SU-DHL-6 (cell line): ENCODE results near the gene SESTD1.

ENCODE experiments used
- EZH2phosphoT487 ChIP-seq: fragments of 200-600 bp; sonication (generic), shearing (Covaris generic); conservative IDR thresholded peaks from 2 replicates; pipeline ENCODE4 v1.6.1; 2018; ENCODE audit warnings: mild to moderate bottlenecking, antibody characterized with exemption, low read length, moderate library complexity, mixed read lengths
- TF ChIP-seq, protein P1 (sequence below): fragments of 200-600 bp; sonication (generic); IDR thresholded peaks from one replicate; pipeline ENCODE4 v1.5.1; 2017; ENCODE audit warnings: antibody characterized with exemption, mild to moderate bottlenecking, low read length, moderate library complexity; ENCODE audit not compliant: insufficient read depth, poor library complexity, severe bottlenecking

DNA sequence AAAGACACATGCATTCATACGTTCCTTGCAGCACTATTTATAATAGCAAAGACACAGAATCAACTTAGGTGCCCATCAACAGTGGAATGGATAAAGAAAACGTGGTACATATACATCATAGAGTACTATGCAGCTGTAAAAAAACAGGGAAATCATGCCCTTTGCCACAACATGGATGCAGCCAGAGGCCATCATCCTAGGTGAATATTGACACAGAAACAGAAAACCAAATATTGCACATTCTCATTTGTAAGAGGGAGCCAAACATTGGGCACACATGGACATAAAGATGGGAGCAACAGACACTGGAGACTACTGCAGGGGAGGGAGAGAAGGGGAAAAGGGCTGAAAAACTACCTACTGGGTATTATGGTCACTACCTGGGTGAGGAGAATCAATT, 73.5 kb downstream of the SESTD1 start:
- TF ChIP-seq, protein P1, sequence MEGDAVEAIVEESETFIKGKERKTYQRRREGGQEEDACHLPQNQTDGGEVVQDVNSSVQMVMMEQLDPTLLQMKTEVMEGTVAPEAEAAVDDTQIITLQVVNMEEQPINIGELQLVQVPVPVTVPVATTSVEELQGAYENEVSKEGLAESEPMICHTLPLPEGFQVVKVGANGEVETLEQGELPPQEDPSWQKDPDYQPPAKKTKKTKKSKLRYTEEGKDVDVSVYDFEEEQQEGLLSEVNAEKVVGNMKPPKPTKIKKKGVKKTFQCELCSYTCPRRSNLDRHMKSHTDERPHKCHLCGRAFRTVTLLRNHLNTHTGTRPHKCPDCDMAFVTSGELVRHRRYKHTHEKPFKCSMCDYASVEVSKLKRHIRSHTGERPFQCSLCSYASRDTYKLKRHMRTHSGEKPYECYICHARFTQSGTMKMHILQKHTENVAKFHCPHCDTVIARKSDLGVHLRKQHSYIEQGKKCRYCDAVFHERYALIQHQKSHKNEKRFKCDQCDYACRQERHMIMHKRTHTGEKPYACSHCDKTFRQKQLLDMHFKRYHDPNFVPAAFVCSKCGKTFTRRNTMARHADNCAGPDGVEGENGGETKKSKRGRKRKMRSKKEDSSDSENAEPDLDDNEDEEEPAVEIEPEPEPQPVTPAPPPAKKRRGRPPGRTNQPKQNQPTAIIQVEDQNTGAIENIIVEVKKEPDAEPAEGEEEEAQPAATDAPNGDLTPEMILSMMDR = no peak
- no peak for TF ChIP-seq EZH2phosphoT487
